AML-193 (cell line): ENCODE data around the gene MPV17L.
"Not testable (repeated sequence)": the region's sequence is repeated elsewhere in the genome, so short reads cannot be mapped to it uniquely, and the experiment has no call there.

Source experiments
- DNase-seq, 2 experiments: peaks; one replicate each; lab custom pipeline; 2025; lab: John Stamatoyannopoulos, UW

MPV17L gene

GRCh38 chr16:15409476-15409875 is 13.9 kb downstream of the MPV17L start:
- not testable (repeated sequence) for DNase-seq

DNA sequence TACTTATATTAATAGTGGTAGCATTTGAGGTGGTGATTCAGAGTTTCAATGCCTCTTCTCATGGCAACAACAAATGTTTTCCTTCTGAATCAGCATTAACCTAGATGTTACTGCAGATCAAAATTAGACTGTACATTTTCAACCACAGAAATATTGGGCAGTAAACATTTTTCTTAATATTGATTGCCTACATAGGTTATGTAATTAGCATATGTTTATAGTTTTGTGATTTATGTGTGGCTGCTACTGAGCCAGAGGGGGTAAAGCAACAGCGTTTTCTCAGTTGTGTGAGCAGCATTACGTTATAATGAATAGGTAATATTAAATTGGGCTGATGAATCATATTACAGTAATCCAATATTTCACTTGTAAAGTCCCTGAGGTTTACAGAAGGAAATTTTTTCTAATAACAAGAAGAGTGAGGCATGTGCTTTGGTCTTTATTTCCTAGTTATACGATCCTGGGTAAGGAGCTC is 20.0 kb downstream of the MPV17L start:
- DNase-seq, result no peak

DNA sequence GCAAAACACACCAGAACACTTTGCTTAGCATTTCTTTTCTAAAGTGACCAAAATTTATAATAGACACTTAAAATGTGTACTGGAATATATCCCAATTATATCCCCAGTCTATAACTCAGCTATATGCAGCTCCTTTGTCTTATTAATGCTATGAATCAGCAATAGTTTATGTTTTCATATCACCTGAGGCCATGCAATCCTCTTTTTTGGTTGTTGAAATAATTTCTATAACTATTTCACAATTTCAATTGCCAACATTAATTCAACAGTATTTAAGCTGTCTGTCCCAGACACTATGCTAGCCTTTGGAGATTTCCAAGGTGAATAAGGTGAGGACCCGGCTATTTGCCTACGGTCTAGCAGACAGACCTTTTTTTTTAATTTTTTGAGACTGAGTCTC is 21.6 kb downstream of the MPV17L start:
- no peak for DNase-seq

DNA sequence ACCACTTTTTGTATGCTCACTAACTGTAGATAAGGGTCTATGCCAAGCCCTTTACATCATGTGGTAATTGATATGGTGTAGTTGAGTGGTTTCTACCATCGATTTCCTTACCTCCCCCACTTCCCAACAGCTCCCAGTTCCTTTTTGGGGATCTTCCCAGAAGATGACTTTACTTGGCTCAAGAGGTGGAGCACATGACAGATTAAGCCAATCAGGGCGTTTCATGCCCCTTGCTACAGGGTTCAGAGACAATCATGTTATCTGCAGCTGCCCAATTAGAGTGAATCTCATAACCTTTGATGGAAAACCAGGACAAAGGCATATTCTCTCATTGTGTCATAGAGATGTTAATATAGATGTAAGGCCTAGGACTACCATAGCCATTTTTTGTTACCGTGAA is 22.7 kb downstream of the MPV17L start:
- DNase-seq, result no peak

DNA sequence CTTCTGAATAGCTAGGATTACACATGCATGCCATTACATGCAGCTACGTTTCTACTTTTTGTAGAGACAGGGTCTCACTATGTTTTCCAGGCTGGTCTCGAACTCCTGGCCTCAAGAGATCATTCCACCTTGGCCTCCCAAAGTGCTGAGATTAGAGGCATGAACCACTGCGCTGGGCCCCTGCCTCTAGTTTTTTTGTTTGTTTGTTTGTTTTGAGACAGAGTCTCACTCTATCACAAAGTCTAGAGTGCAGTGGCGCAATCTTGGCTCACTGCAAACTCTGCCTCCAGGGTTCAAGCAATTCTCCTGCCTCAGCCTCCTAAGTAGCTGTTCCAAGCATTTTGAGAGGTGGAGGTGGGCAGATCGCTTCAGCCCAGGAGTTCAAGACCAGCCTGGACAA is 26.1 kb downstream of the MPV17L start:
- DNase-seq, result not testable (repeated sequence)

DNA sequence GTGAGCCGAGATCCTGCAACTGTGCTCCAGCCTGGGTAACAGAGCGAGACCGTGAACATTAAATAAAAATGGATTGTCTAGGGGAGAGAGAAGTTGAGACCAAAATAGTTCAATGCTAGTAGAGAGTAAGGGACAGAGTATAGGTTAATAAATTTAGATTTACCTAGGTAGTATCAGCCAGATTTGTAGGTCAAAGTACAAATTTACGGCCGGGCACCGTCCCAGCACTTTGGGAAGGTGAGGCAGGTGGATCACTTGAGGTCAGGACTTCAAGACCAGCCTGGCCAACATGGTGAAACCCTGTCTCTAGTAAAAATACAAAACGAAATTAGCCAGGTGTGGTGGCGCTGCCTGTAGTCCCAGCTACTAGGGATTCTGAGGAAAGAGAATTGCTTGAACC is 26.7 kb downstream of the MPV17L start:
- DNase-seq, result no peak

DNA sequence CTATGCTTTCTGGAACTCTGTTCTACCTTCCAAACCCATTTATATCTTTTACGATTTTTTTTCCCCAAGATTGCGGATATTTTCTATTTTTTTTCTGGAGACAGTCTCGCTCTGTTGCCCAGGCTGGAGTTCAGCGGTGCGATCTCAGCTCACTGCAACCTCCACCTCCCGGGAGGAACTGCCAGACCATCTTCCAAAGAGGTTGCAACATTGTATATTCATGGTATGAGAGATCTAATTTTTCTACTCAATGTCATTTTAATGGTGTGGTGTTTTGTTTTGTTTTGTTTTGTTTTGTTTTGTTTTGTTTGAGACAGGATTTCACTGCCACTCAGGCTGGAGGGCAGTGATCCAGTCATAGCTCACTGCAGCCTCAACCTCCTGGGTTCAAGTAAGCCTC is 30.3 kb downstream of the MPV17L start:
- no peak for DNase-seq

DNA sequence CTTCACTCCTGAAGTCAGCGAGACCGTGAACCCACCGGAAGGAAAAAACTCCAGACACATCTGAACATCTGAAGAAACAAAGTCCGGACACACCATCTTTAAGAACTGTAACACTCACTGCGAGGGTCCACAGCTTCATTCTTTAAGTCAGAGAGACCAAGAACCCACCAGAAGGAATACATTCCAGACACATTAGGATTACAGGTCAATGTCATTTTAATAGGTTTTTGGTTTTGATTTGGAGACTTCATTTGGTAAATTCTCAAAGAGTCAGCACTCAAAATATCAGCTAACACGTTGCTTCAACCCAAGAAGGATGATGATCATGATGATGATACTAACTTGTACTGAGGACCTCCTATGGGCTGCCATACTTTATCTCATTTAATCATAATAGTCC is 31.2 kb downstream of the MPV17L start:
- no peak for DNase-seq

DNA sequence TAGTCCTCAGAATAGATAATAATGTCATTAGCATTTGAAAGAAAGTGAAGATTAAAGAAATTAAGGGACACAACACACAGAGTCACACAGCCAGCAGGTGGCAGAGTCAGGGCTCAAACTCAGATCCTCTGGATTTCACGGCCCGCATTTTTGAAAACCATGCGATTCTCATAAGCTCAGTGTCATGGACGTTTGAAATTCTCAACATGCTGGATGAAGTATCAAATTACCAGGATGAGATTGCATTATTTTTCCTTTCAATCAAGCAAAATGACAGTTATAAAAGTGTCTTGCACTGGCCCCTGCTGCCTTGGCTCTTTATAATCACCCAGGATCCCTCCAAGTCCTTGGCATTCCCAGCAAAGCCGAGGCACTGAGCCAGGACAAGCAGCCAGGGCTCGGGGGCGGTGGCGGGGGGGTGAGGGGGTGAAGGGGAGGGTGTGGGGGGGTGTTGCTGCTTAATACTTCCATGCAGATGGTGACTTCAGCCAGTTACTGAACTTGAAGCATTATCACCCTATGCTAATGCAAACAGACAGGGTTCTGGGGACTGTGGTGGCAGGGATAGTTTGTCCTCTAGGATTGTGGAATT is 32.2 kb downstream of the MPV17L start:
- DNase-seq, result peak; percentile 9 to 32

DNA sequence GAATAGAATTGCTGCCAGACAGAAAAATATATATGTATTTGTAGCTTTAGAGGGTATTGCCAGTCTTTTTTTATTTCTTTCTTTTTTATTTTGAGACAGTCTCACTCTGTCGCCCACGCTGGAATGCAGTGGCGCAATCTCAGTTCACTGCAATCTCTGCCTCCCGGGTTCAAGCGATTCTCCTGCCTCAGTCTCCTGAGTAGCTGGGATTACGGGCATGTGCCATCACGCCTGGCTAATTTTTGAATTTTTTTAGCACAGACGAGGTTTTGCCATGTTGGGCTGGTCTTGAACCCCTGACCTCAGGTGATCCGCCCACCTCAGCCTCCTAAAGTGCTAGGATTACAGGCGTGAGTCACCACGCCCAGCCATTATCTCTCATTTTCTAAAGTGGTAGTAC is 35.3 kb downstream of the MPV17L start:
- DNase-seq, result not testable (repeated sequence)

DNA sequence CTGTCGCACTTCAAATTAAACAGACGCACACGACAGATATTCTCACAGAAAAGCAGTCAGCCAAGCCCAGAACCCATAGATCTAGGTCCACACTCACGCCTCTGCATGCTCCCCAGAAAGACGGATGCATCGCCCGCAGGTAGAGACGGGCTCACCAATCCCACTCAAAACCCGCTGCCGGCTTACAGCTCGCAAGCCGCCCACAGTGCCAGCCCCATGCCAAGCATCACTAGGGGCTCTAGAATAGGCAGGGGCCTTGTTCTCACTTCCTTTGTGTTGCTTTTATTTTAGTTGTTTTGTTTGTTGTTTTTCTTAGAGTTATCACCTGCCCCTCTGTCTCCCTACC is 38.5 kb downstream of the MPV17L start:
- no peak for DNase-seq

- DNase-seq, result no peak
These were observed 39.1 kb downstream of the MPV17L start, which contains the start of gene BMERB1 for GRCh38 chr16:15434425-15435215. Gene BMERB1, plus strand, starts transcription at chr16:15434588. Its CDS starts 66 bp downstream, at chr16:15434654.

DNA sequence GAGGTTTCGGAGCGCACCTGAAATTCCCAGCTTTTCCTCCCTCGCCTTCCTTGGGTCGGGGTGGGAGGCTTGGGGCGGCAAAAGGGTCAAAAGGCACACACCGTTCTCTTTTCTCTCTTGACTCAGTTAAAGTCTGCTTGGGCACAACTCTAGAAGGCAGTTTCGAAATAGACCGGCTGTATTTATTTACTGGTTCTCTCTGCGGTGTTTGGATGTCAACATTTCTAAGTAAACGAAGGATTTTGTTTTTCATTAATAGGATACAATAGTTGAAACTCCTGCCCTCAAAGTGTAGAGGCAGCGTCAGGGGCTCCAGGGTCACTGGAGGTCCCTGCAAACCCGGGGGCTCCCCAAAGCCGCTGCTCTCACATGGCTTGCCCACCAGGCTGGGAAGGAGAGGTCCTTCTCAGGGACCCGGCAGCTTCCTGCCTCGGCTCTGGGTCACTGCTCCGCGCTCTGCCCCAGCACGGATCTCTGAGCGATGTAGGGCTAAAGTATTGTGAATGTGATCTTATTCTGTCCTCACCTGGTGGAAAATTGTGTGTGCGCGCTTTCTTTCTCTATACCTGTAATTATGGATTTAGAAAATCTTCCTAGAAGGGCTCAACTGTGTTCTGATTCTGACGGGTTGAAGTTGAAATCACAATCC is 39.8 kb downstream of the MPV17L start:
- DNase-seq, result no peak

DNA sequence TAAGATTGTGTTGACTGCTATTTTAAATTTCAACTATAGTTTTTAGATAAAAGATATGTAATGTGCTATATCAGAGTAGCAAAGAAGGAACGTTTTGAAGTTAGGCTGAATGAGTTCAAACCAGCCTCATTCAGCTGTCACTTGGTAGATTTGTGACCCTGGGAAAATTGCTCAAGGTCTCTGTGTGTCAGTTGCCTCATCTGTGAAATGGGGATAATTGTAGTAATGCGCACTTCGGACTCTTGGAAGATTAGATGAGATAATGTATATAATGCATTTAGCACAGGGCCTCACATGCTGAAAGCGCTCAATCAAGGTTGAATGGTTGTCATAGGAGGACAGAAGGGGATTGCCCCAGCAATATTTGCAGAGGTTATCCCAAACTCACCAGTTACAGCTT is 43.5 kb downstream of the MPV17L start:
- DNase-seq, result no peak

DNA sequence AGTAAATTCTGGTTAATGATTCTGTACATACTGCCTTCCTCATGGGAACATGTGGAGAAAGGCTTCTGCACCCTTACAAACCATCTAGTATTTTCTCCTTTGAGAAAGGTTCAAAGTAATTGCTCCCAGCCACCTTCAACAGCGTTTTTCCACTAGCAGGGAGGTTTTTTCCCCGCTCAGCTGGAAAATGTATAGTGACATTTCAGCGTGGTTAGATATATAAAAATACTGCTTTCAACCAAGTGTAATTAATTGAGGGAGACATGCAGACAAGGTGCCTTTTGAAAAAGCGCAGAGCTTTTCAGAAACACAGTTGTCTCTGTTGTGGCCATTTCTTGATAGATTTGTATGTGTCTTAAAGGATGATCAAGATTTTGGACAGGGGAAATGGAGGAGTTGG is 44.0 kb downstream of the MPV17L start:
- no peak for DNase-seq

DNA sequence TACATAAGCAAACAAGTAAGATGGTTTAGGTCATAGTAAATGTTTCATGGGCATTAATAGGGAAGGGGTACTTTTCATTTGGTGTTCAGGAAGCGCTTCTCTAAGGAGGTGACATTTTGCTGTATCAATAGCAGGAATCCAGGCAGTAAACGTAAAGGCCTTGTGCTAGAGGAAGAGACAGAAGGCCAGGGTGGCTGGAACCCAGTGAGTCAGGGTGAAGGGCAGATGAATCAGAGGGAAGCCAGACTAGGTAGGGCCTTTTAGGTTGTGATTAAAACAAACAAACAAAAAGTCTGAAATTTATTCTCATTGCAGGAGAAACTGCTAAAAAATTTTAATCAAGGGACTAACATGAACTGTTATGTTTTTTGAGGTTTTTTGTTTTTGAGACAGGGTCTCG is 45.3 kb downstream of the MPV17L start:
- DNase-seq, result no peak

DNA sequence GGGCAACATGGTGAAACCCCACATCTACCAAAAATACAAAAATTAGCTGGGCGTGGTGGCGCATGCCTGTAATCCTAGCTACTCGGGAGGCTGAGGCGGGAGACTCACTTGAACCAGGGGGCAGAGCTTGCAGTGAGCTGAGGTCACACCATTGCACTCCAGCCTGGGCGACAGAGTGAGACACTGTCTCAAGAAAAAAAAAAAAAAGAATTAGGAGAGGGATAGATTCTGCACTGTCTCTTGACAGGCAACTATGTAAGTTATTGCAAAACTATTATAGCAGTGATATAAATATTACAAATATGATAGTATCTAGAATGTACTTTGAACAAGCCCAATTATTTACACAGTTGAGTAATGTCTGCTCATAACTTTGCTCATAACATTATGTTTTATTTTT is 46.6 kb downstream of the MPV17L start:
- DNase-seq, result not testable (repeated sequence)

DNA sequence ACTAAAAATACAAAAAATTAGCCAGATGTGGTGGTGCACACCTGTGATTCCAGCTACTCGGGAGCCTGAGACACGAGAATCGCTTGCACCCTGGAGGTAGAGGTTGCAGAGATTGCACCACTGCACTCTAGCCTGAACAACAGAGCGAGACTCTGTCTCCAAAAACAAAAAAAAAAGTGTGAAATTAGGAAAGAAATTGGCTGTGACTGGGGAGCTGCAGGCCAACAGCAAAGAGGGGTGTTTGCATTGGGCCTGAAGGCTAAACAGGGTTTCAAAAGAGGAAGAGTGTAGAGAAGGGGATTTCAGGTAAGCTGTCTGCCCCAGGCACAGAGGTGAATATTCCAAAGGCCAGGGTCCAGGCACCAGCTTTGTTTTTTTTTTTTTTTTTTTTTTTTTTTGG is 48.2 kb downstream of the MPV17L start:
- no peak for DNase-seq

- DNase-seq, result no peak
These were observed 48.7 kb downstream of the MPV17L start for GRCh38 chr16:15444264-15444663.

DNA sequence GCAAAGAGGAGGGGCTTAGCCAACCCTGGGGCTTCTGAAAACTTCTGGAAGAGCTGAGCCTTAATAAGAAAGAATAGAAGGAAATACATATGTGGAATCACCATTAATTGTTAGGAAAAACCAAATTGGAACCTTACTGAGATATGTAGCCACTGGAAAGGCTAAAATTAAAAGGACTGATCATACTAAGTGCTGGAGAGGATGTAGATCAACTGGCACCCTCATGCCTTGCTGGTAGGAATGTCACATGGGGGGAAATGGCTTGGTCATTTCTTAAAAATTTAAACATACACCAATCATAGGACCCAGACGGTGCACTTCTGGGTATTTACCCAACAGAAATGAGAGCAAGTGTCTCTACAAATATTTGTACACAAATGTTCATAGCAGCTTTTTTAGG is 49.9 kb downstream of the MPV17L start:
- no peak for DNase-seq

- no peak for DNase-seq
These were observed 51.3 kb downstream of the MPV17L start for GRCh38 chr16:15446901-15447300.

DNA sequence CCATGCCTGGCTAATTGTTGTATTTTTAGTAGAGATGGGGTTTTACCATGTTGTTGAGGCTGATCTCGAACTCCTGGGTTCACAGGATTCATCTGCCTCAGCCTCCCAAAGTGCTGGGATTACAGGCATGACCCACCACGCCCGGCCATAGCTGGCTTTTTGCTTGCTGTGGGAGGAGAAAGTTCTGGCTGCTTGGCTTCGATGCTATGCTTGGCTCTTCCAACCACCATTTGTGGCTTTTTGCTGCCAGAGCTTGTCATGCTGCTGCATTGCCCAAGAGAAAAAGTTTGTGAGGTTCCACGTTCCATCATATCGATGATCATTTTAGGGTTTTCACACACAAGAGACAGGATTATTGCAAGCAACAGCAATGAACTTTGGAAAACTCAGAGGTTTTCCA is 55.1 kb downstream of the MPV17L start:
- no peak for DNase-seq

- no peak for DNase-seq
These were observed 55.7 kb downstream of the MPV17L start for GRCh38 chr16:15451098-15451731.
